Fibroblast of skin of right quadriceps (primary cell): ENCODE results near the gene RASGRP1.
A peak's percentile ranks its signal among the peaks of the same experiment; 100 is the strongest.
"Not testable (repeated sequence)": the region's sequence is repeated elsewhere in the genome, so short reads cannot be mapped to it uniquely, and the experiment has no call there.

Source experiments
- DNase-seq: peaks from one replicate; pipeline ENCODE4 v3.0.0-alpha.2; 2013

The RASGRP1 gene

GRCh38 chr15:38564557-38565286 is at the start of gene RASGRP1:
RASGRP1 (minus strand) TSS chr15:38564814; CDS start chr15:38564628, 186 bp downstream.
- peak; percentile 53 for DNase-seq

GRCh38 chr15:38613085-38613484 is 48.5 kb upstream of the RASGRP1 start:
- no peak for DNase-seq

- no peak for DNase-seq
Observed at GRCh38 chr15:38612159-38612863, 47.7 kb upstream of the RASGRP1 start.

GRCh38 chr15:38611228-38611627 is 46.6 kb upstream of the RASGRP1 start:
- no peak for DNase-seq

GRCh38 chr15:38610748-38611147 is 46.1 kb upstream of the RASGRP1 start:
- no peak for DNase-seq

GRCh38 chr15:38609097-38609738 is 44.6 kb upstream of the RASGRP1 start:
- DNase-seq, result no peak

GRCh38 chr15:38608682-38609081 is 44.1 kb upstream of the RASGRP1 start:
- DNase-seq, result no peak

- DNase-seq, result no peak
Observed at GRCh38 chr15:38605744-38606143, 41.1 kb upstream of the RASGRP1 start.

- DNase-seq, result no peak
Observed at GRCh38 chr15:38603672-38604071, 39.1 kb upstream of the RASGRP1 start.

- no peak for DNase-seq
Observed at GRCh38 chr15:38602910-38603670, 38.5 kb upstream of the RASGRP1 start.

- no peak for DNase-seq
Observed at GRCh38 chr15:38600236-38600635, 35.6 kb upstream of the RASGRP1 start.

GRCh38 chr15:38598749-38599148 is 34.1 kb upstream of the RASGRP1 start:
- DNase-seq, result no peak

GRCh38 chr15:38597219-38597800 is 32.7 kb upstream of the RASGRP1 start:
- DNase-seq, result no peak

GRCh38 chr15:38593524-38593923 is 28.9 kb upstream of the RASGRP1 start:
- no peak for DNase-seq

- DNase-seq, result peak; percentile 77
Observed at GRCh38 chr15:38589502-38589901, 24.9 kb upstream of the RASGRP1 start.

GRCh38 chr15:38588672-38589071 is 24.1 kb upstream of the RASGRP1 start:
- no peak for DNase-seq

- DNase-seq, result no peak
Observed at GRCh38 chr15:38587214-38587613, 22.6 kb upstream of the RASGRP1 start.

- DNase-seq, result not testable (repeated sequence)
Observed at GRCh38 chr15:38586005-38586404, 21.4 kb upstream of the RASGRP1 start.

GRCh38 chr15:38578626-38579025 is 14.0 kb upstream of the RASGRP1 start:
- no peak for DNase-seq

GRCh38 chr15:38577424-38577987 is 12.9 kb upstream of the RASGRP1 start:
- DNase-seq, result no peak

- no peak for DNase-seq
Observed at GRCh38 chr15:38576837-38577236, 12.2 kb upstream of the RASGRP1 start.

GRCh38 chr15:38576261-38576660 is 11.6 kb upstream of the RASGRP1 start:
- DNase-seq, result no peak
